ENCODE data around the gene STON1. TPM values are rescaled to one million over a fixed set of nuclear protein-coding genes. Genes with fewer than 3 reads are reported as not detected.
"Not testable (repeated sequence)": the region's sequence is repeated elsewhere in the genome, so short reads cannot be mapped to it uniquely, and the experiment has no call there.

The STON1 gene
- total RNA-seq, 1 experiment from 2014 or later: 3.4 TPM

GRCh38 chr2:48529194-48529593, 760 bp upstream of the STON1 start:
- DNase-seq (ENCODE audit: low spot score): no peak

- no peak for DNase-seq (ENCODE audit: low spot score)
These were observed 300 bp upstream of the STON1 start for GRCh38 chr2:48529676-48530032.

- DNase-seq (ENCODE audit: low spot score): peak; percentile 84
These were observed 1.2 kb downstream of the STON1 start for GRCh38 chr2:48531141-48531648.

GRCh38 chr2:48532174-48532573, 2.2 kb downstream of the STON1 start:
- DNase-seq (ENCODE audit: low spot score): no peak

- no peak for DNase-seq (ENCODE audit: low spot score)
These were observed 2.9 kb downstream of the STON1 start for GRCh38 chr2:48532824-48533223.

- DNase-seq (ENCODE audit: low spot score): no peak
These were observed 4.8 kb downstream of the STON1 start for GRCh38 chr2:48534781-48535180.

- no peak for DNase-seq (ENCODE audit: low spot score)
These were observed 10.4 kb downstream of the STON1 start for GRCh38 chr2:48540237-48540935.

- no peak for DNase-seq (ENCODE audit: low spot score)
These were observed 11.9 kb downstream of the STON1 start for GRCh38 chr2:48541666-48542389.

- no peak for DNase-seq (ENCODE audit: low spot score)
These were observed 13.9 kb downstream of the STON1 start for GRCh38 chr2:48543895-48544294.

GRCh38 chr2:48545244-48545643, 15.3 kb downstream of the STON1 start:
- no peak for DNase-seq (ENCODE audit: low spot score)

- no peak for DNase-seq (ENCODE audit: low spot score)
These were observed 18.9 kb downstream of the STON1 start for GRCh38 chr2:48548840-48549239.

- DNase-seq (ENCODE audit: low spot score): no peak
These were observed 20.0 kb downstream of the STON1 start for GRCh38 chr2:48549972-48550371.

- no peak for DNase-seq (ENCODE audit: low spot score)
These were observed 21.6 kb downstream of the STON1 start for GRCh38 chr2:48551548-48551947.

- DNase-seq (ENCODE audit: low spot score): not testable (repeated sequence)
These were observed 25.1 kb downstream of the STON1 start for GRCh38 chr2:48555071-48555470.

- DNase-seq (ENCODE audit: low spot score): no peak
These were observed 28.5 kb downstream of the STON1 start for GRCh38 chr2:48558456-48558855.

- DNase-seq (ENCODE audit: low spot score): no peak
These were observed 30.7 kb downstream of the STON1 start for GRCh38 chr2:48560546-48561209.

- no peak for DNase-seq (ENCODE audit: low spot score)
These were observed 32.3 kb downstream of the STON1 start for GRCh38 chr2:48562281-48562680.

GRCh38 chr2:48566592-48567310, 36.8 kb downstream of the STON1 start:
- no peak for DNase-seq (ENCODE audit: low spot score)

- no peak for DNase-seq (ENCODE audit: low spot score)
These were observed 37.7 kb downstream of the STON1 start for GRCh38 chr2:48567671-48568070.

- no peak for DNase-seq (ENCODE audit: low spot score)
These were observed 38.6 kb downstream of the STON1 start for GRCh38 chr2:48568547-48568946.

- no peak for DNase-seq (ENCODE audit: low spot score)
These were observed 39.5 kb downstream of the STON1 start for GRCh38 chr2:48569433-48569832.

- no peak for DNase-seq (ENCODE audit: low spot score)
These were observed 42.9 kb downstream of the STON1 start for GRCh38 chr2:48572816-48573215.

All from A172 (cell line).